Retinal pigment epithelial cell (primary cell): Measurements from ENCODE around the gene ATP13A3.
"Not testable (repeated sequence)": the region's sequence is repeated elsewhere in the genome, so short reads cannot be mapped to it uniquely, and the experiment has no call there.

ENCODE experiments used
- DNase-seq: peaks from one replicate; pipeline ENCODE4 v3.0.0-alpha.2; 2010; ENCODE audit warnings: low read depth
- H3K4me3 ChIP-seq: 2 replicates; pipeline ENCODE4 v1.5.1; 2011; ENCODE audit warnings: mild to moderate bottlenecking, low read length, control low read depth, moderate library complexity
- CTCF ChIP-seq: conservative IDR thresholded peaks from 2 replicates; pipeline ENCODE4 v1.5.1; 2011; ENCODE audit warnings: low read depth, low read length, control low read depth, inconsistent platforms

ATP13A3 gene

GRCh38 chr3:194500198-194500597 lies 13.4 kb upstream of the ATP13A3 start:
- TF ChIP-seq CTCF: no peak
- no peak overlapping the region for H3K4me3 ChIP-seq
- no peak for DNase-seq

- not testable (repeated sequence) for H3K4me3 ChIP-seq, DNase-seq
Measured at GRCh38 chr3:194499516-194499915, 12.7 kb upstream of the ATP13A3 start.

GRCh38 chr3:194497799-194498575 lies 11.2 kb upstream of the ATP13A3 start:
- no peak for DNase-seq
- no peak for TF ChIP-seq CTCF
- no peak overlapping the region for H3K4me3 ChIP-seq

GRCh38 chr3:194496217-194496919 lies 9.6 kb upstream of the ATP13A3 start:
- no peak for TF ChIP-seq CTCF
- no peak for DNase-seq
- no peak overlapping the region for H3K4me3 ChIP-seq

GRCh38 chr3:194494951-194495374 lies 8.2 kb upstream of the ATP13A3 start:
- H3K4me3 ChIP-seq: no peak overlapping the region
- no peak for TF ChIP-seq CTCF
- DNase-seq: no peak

GRCh38 chr3:194493995-194494927 lies 7.5 kb upstream of the ATP13A3 start:
- not testable (repeated sequence) for DNase-seq

GRCh38 chr3:194492001-194492400 lies 5.2 kb upstream of the ATP13A3 start:
- no peak for DNase-seq
- H3K4me3 ChIP-seq: no peak overlapping the region
- TF ChIP-seq CTCF: no peak

More at GRCh38 chr3:194493995-194494927, 7.5 kb upstream of the ATP13A3 start:
- not testable (repeated sequence) for H3K4me3 ChIP-seq
